ENCODE measurements around the gene FAM149A.

GRCh38 chr4:186082221-186082620 is 22.3 kb upstream of the FAM149A start:
- no peak for TF ChIP-seq CTCF (IDR thresholded peaks at IDR 0.05; ENCODE audit: low read length)
- no peak for TF ChIP-seq EZH2 (optimal IDR thresholded peaks at IDR 0.05; ENCODE audit: low read depth, low read length)
